ENCODE data around the gene MYO19. TPM values are rescaled to one million over a fixed set of nuclear protein-coding genes. Genes with fewer than 3 reads are reported as not detected.

Gene MYO19
- total and polyA plus RNA-seq, 2 of the 8 experiments (the other 6 are each of a cell fraction or from before 2014, with no cell fraction given): 126 to 163 TPM

- Histone ChIP-seq H2AK5ac (ENCODE audit: low read depth, low read length) (0 out of 2 replicates have a peak overlapping the region, but pooled peaks have one; percentile 32), H4K20me1 (replicated peaks in 1 of 2; ENCODE audit: control insufficient read depth in 1 of 2, insufficient read depth in 2 of 2, low read length in 2 of 2) (peaks cover 2 to 7% of the 10 kb centered on the region in 2 experiments), H2BK5ac (ENCODE audit: low read depth, low read length) (no peak overlapping the region), H3K9ac (replicated peaks in 1 of 4; ENCODE audit: extremely low read depth in 1 of 4, low read depth in 3 of 4, low read length in 3 of 4) (no peak overlapping the region), H3K27ac (ENCODE audit: low read depth, low read length) (no peak overlapping the region), H3K4ac (replicated peaks; ENCODE audit: insufficient read length, low read depth, low read length) (no peak overlapping the region), H3K79me1 (ENCODE audit: low read depth, low read length) (peaks cover 2% of the 10 kb centered on the region; the same call in 1 of the 2 replicates), H3K56ac (replicated peaks; ENCODE audit: insufficient read length, low read depth, low read length) (no peak overlapping the region), H2BK120ac (replicated peaks; ENCODE audit: low read depth, low read length) (no peak overlapping the region), H3K18ac (ENCODE audit: extremely low read depth, low read length) (no peak overlapping the region), H2AFZ (ENCODE audit: low read length) (no peak overlapping the region), H3K14ac (ENCODE audit: insufficient read length) (no peak overlapping the region), H3K23ac (ENCODE audit: insufficient read length) (no peak overlapping the region), H3K36me3 (ENCODE audit: control insufficient read depth in 2 of 4, insufficient read depth in 4 of 4, low read length in 3 of 4) (0 out of 8 replicates have a peak, but pooled peaks cover 0 to 3% (median 0%) of the 10 kb centered on the region in 4 experiments), H3K9me3 (ENCODE audit: insufficient read depth in 2 of 2, low read depth in 1 of 2, low read length in 1 of 2) (no peaks in the 10 kb centered on the region), H4K91ac (replicated peaks; ENCODE audit: insufficient read length, low read length) (peak overlapping the region; percentile 69), H3K4me2 (ENCODE audit: insufficient read depth in 1 of 2, low read depth in 2 of 2, low read length in 2 of 2) (no peak overlapping the region; a peak in 1 of 4 replicates), H3K4me1 (replicated peaks in 1 of 4; ENCODE audit: control insufficient read depth in 3 of 4, insufficient read depth in 4 of 4, low read length in 3 of 4) (peaks cover 0 to 11% (median 9%) of the 10 kb centered on the region in 4 experiments; a peak in 5 of 7 replicates), H2BK12ac (ENCODE audit: low read depth, low read length) (no peak overlapping the region), H3K27me3 (replicated peaks in 1 of 4; ENCODE audit: control insufficient read depth in 3 of 4, extremely low read depth in 1 of 4, insufficient read depth in 3 of 4, low read length in 3 of 4) (peaks cover 15 to 31% (median 26%) of the 10 kb centered on the region in 4 experiments), H3K79me2 (ENCODE audit: control insufficient read depth in 1 of 2, insufficient read depth in 2 of 2, low read length in 2 of 2) (peaks cover 0 to 28% of the 10 kb centered on the region in 2 experiments; a peak in 2 of 4 replicates), H4K8ac (ENCODE audit: extremely low read depth, insufficient read depth, low read length) (no peak overlapping the region), H2BK15ac (ENCODE audit: low read length) (peak overlapping the region; percentile 72; the same call in 1 of the 2 replicates), H3K23me2 (ENCODE audit: low read depth, low read length) (peaks cover 7% of the 10 kb centered on the region), H3K4me3 (ENCODE audit: extremely low read depth in 1 of 4, insufficient read depth in 2 of 4, low read depth in 3 of 4, low read length in 4 of 4) (no peak overlapping the region), H4K5ac (ENCODE audit: insufficient read length, low read depth, low read length) (no peak overlapping the region), H2BK20ac (ENCODE audit: low read length) (no peak overlapping the region)
- DNase-seq (ENCODE audit: low read depth in 1 of 2, low spot score in 2 of 2) (no peak), FAIRE-seq (no peak)
- POLR2A ChIA-PET (ENCODE audit: partially characterized antibody): interaction anchor here (2.0 to 2.4 kb wide), 3 partner anchors 10 to 25 kb away, joined by 5 to 12 read pairs (median 11); no protein-coding TSS in a partner anchor
- WGBS, 2 experiments (ENCODE audit: extremely low coverage in 1 of 2, insufficient coverage in 1 of 2, insufficient read length in 1 of 2, insufficient replicate concordance in 2 of 2, low coverage in 1 of 2, low lambda C conversion rate in 2 of 2, missing lambda C conversion rate in 1 of 2): 84% methylated on average over 8 of the region's 8 CpGs; no CpG with 5 or more reads in 1 of the 2 experiments
- CTCF ChIA-PET (ENCODE audit: partially characterized antibody): interaction anchor here (0.6 to 1.4 kb wide), 2 partner anchors 49 to 640 kb away, joined by 3 read pairs; no protein-coding TSS in a partner anchor
- TF ChIP-seq RAD21 (IDR thresholded peaks at IDR 0.05 in 1 of 2, conservative IDR thresholded peaks at IDR 0.05 in 1 of 2; ENCODE audit: low read depth in 2 of 2, low read length in 2 of 2): no peak
- no peak for TF ChIP-seq JUN (IDR thresholded peaks at IDR 0.05; ENCODE audit: low read depth, low read length)
- no peak for TF ChIP-seq RNF2 (IDR thresholded peaks at IDR 0.05; ENCODE audit: borderline replicate concordance, low read depth, low read length, missing control alignments, poor library complexity, severe bottlenecking)
- TF ChIP-seq CEBPB (IDR thresholded peaks at IDR 0.05; ENCODE audit: low read depth, low read length): no peak
- no peak for TF ChIP-seq CHD2 (IDR thresholded peaks at IDR 0.05; ENCODE audit: low read length)
- TF ChIP-seq POLR2A (IDR thresholded peaks at IDR 0.05; ENCODE audit: control extremely low read depth in 1 of 2, low read depth in 2 of 2, low read length in 2 of 2): no peak
- no peak for TF ChIP-seq SAP30 (IDR thresholded peaks at IDR 0.05; ENCODE audit: insufficient read depth, insufficient replicate concordance, low read length)
- TF ChIP-seq SIN3A (conservative IDR thresholded peaks at IDR 0.05 in 1 of 2, IDR thresholded peaks at IDR 0.05 in 1 of 2; ENCODE audit: low read depth in 1 of 2, low read length in 2 of 2): no peak
- no peak for TF ChIP-seq KDM4A (IDR thresholded peaks at IDR 0.05; ENCODE audit: low read depth, low read length, severe bottlenecking)
- no peak for TF ChIP-seq YY1 (IDR thresholded peaks at IDR 0.05; ENCODE audit: low read depth, low read length)
- no peak for TF ChIP-seq TEAD4 (IDR thresholded peaks at IDR 0.05; ENCODE audit: low read depth, low read length)
- no peak for TF ChIP-seq HDAC2 (IDR thresholded peaks at IDR 0.05; ENCODE audit: borderline replicate concordance in 1 of 2, low read depth in 2 of 2, low read length in 2 of 2)
These were observed 49.6 kb downstream of the MYO19 start for GRCh38 chr17:36485027-36485426.

Data from H1 (cell line).